HG03342 (cell line): ENCODE measurements around the gene KRT6C.

ENCODE experiments used
- ATAC-seq: cut with Tn5 transposase; IDR thresholded peaks from one replicate; pipeline ENCODE4 v1.9.1; 2021; ENCODE audit warnings: mild to moderate bottlenecking, moderate library complexity; ENCODE audit not compliant: unreplicated experiment

Gene KRT6C

DNA sequence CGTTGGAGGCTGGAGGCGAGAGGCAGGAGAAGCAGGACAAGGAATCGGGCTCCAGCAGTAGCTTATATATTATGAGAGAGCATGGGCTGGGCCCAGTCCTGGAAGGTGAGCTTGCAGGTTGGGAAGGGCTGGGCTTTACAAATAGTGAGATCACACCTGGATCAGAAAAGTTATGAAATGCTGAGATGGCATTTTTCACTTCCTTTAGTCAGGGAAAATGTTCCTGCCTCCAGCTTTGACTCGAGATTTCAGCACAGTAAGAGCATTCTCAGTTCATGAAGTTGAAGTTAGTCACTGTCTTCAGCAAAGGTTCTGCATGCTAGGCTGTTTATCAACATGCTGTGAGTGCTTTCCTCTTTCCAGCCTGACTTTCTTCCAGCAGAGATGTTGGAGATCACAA lies at the start of gene KRT6C:
KRT6C (minus strand) TSS at position 38 of the 400 bp plus-strand sequence. CDS start 68 bp downstream, outside the sequence.
- no peak for ATAC-seq

DNA sequence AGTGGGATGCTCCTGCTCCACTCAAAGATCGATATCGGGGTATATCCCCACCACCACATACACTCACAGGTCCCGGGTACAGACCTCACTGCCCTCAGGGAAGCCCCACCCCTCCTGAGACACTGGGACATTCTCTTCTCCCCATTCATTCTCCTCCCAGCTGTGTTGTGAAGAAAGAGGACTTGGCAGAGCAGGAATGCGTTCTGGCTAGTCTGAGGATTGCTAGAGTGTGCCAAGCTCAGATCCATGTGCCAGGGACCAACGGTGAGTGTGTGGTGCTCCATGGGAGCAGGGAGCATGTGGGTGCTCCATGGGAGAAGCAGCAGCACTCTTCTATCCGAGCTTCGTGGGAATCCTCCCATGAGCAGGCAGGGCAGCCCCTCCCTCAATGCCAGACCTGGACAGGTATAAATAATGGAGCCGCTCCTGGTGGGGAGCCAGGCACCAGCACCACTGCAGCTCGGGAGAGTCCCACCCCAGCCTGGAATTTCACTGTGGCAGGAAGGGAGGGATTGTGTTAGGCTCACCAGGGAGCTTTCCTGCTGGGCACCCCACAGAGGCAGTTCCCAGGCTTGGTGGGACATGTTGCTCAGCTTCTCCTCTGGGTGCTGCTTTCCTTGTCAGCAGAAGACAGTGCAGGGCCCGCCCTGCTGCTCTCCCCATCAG lies 48.9 kb upstream of the KRT6C start:
- no peak for ATAC-seq

DNA sequence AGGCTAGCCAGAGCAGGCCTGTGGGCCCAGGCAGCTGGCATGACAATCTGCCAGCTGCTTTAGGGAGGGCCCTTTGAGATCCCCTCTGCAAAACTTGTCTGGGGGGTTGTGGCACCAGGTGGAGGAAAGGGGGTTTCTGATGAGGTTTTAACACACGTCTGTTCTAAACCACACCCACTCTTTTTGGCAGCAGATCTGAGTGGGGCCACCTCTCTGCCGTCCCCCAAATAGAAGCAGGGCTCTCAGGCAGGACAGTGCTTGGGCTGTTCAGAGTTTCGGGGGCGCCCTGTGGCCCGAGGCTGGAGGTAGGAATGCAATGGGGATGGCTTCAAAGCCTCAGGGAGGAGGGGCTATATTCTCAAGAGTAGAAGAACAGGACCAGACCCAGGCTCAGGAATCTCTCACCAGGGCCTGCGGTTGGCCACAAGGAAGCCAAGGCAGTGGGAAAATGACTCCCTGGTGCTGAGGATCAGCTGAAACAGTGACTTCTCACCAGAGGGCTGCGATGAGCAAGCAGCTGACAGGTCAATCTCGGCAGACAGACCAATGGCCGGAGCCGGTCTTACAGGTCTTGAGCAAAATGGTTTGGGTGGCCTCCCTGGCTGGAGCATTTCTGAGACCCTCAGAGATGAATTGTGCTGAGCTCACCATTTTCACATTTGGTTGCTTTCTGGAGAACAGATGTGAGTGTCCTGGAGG lies 48.1 kb upstream of the KRT6C start:
- ATAC-seq, result no peak

DNA sequence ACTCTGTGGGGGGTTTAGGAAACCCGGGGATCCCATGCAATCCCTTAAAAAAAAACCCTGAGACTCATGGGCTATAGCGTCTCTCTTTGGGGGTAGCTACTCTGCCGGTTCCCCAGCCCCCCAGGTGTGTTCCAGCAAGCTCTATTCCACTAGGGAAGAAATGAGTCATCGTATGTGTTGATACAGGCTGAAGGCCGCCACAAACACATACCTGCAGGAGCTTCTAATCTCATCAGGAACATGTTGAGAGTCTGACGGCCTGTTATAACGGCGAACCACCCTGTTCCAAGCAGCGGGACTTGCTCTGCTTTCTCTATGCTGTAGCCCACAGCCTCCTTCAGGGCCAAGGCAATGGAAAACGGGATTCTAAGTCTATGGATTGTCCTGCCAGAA lies 47.6 kb upstream of the KRT6C start:
- no peak for ATAC-seq

DNA sequence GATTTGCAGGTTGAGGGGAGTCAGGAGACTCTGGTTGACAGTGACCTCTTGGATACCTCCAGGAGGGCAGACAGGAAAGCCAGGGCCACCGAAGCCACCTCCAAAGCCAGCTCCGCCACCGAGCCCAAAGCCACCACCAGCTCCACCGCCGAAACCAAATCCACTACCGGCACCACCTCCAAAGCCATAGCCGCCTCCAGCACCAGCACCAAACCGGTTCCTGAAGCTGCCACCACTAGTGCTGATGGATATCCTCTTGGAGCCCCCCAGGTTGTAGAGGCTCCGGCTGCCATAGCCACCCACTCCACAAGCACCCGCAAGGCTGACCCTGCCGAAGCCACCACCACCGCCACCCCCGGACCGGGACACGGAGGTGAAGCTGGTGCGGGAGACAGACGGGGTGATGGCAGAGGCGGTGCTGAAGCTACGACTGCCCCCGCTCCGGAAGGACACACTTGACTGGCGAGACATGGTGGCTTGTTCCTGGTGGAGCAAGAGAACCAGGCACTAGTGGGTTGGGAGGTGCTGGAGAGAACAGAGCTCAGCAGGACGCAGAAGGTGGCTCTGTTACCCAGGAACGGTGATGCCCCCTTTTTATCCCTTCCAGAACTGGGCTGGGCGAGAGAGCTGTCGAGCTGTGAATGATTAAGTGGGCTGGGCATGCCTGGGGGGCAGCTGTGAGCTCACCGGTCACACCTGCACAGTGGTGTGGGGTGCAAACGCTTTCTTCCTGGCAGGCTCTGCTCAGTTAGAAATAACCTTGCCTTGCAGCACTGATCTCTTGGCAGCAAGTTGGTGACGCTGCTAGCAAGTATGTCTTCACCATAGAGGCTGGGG lies 46.4 kb upstream of the KRT6C start, which contains the start of gene KRT5:
KRT5 (minus strand) TSS at position 569 of the 837 bp plus-strand sequence; CDS start at position 471, 98 bp downstream.
- ATAC-seq, result no peak

DNA sequence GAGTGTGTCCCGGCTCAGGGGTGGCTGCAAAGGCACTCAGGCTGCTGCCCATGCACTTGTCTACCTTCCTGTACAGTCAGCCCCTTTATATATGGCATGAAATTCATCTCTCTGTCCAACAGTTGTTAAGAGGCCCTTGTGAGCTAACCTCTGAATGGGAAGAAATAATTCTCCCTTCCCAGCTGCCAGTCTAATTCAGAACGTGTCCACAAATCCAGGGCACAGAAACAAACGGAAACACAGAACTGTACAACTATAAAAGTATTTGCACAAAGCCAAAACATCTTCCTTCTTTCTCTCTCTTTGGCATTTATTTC lies 45.7 kb upstream of the KRT6C start:
- no peak for ATAC-seq

DNA sequence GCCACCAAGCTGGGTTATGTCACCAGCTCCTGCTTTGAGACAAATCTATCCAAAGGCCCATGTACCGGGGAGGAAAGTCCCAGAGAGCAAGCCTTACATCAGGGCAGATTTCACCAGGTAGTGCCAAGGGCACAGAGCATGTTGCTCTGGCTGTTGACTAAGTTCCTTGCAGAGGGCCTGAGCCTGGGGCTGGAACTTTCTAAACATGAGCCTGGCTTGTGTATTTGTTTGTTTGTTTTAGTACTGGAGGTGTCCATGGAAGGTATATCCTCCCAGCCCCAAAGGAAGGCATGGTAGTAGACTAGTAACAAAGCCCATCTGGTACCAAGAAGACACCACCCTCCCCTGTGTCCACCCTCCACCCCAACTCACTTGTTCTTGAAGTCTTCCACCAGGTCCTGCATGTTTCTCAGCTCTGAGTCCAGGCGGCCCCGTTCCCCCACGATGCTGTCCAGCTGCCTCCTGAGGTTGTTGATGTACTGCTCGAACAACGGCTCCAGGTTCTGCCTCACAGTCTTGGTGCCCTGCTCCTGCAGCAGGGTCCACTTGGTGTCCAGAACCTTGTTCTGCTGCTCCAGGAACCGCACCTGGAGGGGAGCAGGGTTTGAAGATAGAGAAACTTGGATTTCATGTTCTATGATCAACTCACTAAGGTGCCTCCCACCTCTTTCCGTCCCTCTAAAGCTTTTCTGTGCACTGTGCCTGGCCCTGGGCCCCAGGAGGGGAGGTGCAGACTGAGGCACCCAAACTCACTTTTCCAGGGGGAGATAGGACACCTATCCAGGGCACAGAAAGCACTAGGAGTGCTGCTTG lies 45.2 kb upstream of the KRT6C start:
- no peak for ATAC-seq

DNA sequence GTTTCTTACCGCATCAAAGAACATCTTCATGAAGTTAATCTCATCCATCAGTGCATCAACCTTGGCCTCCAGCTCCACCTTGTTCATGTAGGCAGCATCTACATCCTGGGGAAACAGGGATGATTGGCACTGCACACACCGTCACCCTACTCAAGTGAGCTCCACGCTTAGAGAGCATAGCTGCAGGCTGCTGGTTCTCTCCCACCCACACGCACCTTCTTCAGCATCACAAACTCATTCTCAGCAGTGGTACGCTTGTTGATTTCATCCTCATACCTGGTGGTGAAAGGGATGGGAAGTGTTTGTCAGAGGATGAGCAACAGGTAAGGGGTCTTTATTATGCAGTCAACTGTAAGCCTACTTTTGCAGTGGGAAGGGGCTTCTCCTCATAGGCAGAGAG lies 44.3 kb upstream of the KRT6C start:
- no peak for ATAC-seq

DNA sequence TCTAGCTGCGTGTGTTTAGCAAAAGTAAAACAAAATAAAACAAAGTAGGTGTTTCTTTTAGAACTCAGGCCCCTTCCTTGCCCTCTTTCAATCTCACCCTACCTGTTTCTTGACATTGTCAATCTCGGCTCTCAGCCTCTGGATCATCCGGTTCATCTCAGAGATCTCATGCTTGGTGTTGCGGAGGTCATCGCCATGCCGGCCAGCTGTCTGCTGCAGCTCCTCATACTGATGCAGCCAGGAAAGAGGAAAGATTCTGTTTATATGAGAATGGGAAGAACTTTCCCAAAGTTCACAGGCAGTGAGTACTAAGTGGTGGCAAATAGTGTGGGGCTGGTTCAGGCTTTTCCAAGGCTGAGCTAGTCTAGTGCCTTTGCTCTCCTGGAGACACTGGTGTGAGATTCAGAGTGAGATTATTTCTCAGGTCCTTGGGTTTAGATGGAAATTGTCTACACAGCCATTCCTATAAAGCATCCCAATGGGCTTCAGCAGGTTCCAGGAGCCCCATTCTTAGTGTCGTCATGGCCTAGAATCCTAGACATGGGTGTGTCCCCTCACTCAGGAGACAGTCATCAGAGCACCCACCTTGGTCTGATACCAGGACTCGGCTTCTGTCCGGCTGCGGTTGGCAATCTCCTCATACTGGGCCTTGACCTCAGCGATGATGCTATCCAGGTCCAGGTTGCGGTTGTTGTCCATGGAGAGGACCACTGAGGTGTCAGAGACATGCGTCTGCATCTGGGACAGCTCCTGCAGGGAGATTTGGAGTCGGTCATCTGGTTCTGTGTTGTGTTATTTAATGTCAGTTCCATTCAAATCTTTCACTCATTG lies 43.6 kb upstream of the KRT6C start:
- ATAC-seq, result no peak

DNA sequence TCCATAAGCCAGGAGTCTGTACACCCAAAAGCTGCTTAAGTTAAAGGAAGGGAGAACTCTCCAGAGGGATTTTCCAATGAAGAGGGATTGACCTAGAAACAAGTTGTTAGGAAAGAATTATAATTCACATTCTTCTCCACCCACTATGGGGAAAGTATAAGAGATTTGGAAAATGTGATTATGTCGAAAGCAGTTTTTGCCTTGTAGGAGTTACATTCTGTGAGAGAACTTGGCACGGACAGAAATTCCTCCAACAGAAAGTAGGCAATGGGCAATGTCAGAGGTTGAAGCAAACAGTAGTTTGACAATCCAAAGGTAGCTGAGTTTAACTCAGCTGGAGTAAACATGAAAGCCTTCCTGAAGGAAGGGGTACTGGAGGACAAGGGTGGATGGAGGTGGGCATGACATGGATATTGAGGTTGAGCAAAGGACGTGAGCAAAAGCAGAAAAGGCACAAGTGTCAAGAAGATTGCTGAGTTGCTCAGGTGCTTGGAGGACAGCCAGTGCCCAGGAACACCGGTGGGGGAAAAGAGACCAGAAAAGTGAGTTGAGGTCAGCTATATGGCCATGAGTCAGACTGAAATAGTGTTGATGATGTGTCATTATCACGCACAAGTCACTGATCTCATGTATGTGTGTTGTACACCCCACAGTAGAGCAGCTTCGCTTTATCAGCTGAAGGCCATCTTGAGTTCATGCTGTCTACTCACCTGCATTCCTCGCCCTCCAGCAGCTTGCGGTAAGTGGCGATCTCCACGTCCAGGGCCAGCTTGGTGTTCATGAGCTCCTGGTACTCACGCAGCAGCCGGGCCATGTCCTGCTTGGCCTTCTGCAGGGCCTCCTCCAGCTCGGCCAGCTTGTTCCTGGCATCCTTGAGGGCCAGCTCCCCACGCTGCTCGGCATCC lies 42.6 kb upstream of the KRT6C start:
- no peak for ATAC-seq

DNA sequence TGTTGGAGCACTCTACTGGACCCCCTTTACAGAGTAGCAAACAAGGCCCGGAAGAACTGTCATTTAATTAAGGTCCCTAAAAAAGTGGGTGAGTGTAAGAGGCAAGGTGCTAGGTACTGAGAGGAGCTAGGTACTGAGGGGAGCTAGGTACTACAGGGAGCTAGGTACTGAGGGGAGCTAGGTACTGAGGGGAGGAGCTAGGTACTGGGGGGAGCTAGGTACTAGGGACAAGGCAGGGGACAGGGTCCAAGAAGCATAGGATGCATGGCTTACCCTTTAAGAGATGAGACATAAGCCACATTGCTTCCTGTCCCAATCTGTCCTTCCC lies 41.7 kb upstream of the KRT6C start:
- ATAC-seq, result no peak

DNA sequence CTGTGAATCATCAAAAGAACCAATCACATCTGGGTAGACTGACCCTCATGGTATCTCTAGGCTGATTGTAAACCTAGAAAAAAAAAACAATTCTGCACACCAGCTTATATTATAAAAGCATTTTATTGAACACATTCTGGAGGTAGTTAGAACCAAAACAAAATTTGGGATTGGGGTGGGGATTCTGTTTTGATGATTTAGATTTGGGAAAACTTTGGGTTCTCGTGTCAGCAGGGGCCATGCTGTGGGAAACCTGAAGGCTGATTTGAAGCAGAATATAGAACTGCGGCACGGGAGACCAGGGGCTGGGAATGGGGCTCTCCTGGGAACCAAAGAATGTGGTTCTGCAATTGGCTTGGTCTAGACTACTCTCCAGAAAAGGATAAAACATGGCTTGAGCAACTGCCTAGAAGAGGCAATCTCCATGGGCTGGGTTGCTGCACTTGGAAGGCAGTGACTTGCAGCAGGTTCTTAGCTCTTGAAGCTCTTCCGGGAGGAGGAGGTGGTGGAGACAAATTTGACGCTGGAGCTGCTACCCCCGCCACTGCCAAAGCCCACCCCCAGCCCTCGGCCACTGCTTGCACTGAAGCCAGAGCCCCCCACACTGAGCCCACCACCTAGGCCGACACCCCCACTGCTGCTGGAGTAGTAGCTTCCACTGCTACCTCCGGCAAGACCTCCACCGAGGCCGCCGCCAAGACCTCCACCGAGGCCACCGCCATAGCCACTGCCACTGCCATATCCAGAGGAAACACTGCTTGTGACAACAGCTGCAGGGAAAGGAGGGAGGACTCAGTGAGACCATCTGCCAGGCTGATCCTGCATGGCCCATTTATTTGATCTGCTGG lies 41.1 kb upstream of the KRT6C start:
- ATAC-seq, result no peak

DNA sequence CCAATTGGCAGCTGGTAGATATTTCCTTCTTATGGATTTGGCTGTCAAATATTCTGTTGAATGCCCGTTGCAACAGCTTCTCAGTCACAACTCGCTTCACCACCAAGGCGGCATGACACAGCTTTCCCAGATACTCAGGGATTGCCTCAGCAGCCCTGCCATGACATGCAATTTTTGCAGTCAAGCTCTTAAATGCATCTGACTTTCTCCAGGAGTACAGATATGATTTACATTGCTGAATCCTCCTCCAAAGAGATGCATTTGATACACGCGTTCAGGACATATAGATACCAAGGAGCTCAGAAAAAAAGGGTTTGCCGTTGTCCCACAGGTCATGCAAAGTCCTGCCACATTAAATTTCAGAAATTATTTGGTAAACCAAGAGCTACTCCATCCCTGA lies 40.1 kb upstream of the KRT6C start:
- no peak for ATAC-seq

DNA sequence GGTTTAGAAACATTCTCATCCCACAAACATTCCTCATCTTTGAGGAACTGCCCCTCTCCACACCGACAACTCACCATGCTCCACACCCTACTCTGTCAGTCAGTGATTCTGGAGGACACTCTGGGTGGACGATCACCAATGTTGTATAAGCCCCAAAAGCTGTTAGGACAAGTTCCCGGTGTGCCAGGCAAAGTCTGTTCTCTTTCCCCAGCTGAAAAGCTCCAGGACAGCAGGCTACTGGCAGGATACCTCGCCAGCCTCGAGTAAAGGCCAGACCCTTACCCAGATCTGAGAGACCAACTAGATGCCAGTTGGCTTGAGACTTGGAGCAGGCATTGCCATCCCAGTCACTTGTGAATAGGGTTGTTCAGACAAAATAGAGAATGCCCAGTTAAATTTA lies 34.6 kb upstream of the KRT6C start:
- ATAC-seq, result no peak

DNA sequence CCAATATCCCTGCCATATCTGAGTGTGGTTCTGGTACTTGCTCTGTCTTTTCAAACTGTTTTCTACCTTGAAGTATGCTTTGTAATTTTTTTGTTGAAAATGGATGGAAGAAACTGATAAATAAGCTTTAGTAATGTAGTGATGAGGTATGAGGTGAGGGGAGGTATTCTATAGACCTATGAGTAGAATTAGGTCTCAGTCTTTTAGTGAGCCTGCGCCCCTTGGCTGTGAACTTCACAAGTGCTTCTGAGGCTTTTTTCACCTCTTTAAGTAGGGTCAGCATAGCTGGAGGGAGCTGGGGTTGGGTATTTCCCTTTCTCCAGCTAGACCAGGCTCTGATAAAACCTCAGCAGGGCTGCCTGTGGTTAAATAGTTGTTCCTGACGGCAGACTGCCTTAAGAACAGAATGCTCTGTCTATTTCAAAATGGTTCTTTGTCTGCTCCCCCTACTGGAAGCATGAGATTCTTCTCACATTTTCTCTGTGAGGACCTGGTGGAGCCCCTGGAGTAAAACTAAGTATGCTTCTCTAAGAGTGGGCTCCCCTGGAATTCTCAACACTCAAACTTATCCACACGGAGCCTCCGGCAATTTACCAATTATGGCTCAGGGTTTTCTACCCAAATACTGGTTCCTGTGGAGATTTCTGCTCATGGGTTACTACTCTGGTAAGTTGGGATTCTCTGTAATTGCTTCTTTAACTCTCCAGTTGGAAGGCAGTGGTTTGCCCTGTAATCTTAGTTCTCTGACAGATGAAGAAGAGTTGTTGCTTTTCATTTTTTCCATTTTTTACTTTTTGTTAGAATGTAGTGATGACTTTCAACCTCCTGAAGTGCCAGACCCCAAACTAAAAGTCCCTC lies 33.5 kb upstream of the KRT6C start:
- ATAC-seq, result no peak

DNA sequence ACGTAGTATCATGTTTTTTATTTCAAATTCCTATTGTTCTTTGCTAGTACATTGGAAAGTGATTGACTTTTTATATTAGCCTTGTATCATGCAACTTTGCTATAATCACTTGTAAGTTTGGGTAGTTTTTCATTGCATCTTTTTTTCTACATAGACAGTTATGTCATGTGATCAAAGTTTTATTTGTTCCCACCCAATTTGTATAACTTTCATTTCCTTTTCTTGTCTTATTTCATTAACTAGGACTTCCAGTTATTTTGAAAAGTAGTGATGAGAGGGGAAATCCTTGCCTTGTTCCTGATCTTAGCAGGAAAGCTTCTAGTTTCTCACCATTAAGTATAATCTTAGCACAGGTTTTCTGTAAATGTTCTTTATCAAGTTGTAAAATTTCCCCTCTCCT lies 29.3 kb upstream of the KRT6C start:
- no peak for ATAC-seq

DNA sequence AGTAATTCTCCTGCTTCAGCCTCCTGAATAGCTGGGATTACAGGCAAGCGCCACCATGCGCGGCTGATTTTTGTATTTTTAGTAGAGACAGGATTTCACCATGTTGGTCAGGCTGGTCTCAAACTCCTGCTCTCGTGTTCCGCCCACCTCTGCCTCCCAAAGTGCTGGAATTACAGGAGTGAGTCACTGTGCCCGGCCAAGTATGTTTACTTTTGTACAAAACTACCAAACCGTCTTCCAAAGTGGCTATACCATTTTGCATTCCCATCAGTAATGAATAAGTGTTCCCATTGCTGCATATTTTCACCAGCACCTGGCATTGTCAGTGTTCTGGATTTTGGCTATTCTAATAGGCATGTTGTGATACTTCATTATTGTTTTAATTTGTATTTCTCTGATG lies 27.9 kb upstream of the KRT6C start:
- no peak for ATAC-seq
